Globus pallidus (tissue), 1 donor: ENCODE results near the gene CYP4F8.

ENCODE experiments used
- DNase-seq: peaks from one replicate; pipeline ENCODE4 v3.0.0-alpha.2; 2015; ENCODE audit warnings: low spot score

The CYP4F8 gene

DNA sequence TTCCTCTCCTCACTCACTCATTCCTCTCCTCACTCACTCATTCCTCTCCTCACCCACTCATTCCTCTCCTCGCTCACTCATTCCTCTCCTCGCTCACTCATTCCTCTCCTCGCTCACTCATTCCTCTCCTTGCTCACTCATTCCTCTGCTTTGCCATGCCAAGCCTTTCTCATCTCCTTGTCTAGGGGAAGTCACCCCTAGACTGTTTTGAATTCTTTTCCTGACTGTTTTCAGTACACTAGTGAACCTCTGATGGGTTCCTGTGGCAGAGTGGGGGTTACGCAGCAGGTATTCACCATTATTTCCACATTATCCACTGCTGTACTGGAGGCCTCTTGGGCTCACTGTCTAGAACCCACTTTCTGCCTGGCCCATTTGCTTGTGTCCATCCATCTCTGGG lies 1.2 kb downstream of the CYP4F8 start:
- no peak for DNase-seq

DNA sequence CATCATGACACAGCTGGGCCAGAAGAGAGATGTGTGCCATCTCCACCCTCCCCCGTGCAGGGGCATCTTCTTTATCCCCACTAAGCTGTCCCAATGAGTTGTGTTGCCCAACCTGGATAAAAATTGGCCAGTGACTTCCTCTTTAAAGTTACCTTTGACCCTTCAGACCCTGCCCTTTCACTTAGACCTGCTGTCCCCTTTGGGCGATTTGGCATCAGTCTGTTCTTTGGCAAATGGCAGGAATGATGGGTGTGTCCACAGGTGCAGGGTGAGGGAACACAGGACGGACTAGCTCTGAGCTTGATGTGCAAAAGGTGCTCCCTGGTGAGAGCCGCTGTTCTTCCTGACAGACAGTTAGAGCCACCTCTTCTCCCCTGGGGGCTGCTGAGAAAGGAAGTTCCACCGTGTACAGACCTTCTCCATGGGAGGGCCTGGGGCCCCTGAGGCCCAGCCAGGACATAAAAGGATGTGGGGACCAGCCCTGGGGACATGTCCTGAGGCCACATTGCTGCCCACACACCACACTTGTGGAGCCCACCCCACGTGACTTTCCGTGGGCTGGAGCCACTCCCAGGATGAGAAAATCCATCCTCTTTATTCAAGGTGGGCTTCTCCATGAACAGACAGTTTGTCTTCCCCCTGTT lies 1.7 kb downstream of the CYP4F8 start:
- DNase-seq: no peak

DNA sequence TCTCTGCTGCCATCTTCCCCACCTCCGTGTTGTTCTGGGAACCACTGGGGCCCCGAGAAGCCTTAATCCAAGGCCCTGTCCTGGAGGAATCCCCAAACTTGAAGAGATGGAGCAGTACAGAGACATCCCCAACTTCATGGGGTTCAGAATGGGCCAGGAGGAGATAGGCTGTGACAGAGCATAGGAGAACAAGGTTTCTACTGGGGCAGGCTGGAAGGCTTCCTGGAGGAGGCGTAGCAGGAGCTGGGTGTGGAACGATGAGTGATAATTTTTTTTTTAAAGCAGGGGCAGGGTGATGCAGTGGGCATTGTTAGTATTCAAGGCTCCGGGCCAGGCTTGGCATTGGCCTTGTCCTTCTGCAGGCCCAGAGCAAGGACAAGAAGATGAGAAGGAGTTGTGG lies 3.3 kb downstream of the CYP4F8 start:
- no peak for DNase-seq

- DNase-seq: no peak
Measured at GRCh38 chr19:15621801-15622200, 6.8 kb downstream of the CYP4F8 start.

DNA sequence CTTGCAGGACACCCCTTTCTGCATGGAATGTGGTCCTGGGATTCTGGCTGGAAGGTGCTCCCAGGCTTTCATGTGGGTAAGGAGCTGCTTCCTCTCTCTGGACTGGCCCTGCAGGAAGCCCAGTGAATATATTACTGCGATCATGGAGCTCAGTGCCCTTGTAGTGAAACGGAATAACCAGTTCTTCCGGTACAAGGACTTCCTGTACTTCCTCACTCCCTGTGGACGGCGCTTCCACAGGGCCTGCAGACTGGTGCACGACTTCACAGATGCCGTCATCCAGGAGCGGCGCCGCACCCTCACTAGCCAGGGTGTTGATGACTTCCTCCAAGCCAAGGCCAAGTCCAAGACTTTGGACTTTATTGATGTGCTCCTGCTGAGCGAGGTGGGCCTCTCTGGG lies 8.0 kb downstream of the CYP4F8 start:
- DNase-seq: no peak

- DNase-seq: no peak
Measured at GRCh38 chr19:15623711-15624318, 8.8 kb downstream of the CYP4F8 start.

DNA sequence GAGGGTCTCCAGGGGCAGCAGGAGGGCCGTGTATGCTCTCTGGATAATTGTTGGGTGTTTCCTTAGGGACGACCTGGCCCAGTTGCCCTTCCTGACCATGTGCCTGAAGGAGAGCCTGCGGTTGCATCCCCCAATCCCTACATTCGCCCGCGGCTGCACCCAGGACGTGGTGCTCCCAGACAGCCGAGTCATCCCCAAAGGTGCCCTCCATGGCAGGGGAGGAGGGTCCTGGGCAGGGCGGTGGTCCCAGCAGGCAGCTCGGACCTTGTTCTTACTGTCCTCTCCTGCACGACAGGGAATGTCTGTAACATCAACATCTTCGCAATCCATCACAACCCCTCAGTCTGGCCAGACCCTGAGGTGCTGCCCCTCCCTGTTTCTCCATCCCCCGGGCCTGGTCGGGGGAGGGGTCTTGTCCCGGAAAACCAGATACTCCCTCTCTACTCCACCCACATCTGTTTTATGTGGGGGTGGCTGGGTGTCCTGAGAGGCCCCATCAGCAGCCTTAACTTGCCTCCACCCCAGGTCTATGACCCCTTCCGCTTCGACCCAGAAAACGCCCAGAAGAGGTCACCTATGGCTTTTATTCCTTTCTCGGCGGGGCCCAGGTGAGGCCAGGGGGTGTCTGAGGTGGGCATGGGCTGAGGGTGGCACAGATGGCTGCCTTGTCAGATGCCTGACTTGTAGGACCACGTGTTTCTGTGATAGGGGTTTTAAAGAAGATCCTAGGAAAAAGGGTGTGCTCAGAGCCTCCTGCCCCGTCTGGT lies 13.4 kb downstream of the CYP4F8 start:
- DNase-seq: no peak

DNA sequence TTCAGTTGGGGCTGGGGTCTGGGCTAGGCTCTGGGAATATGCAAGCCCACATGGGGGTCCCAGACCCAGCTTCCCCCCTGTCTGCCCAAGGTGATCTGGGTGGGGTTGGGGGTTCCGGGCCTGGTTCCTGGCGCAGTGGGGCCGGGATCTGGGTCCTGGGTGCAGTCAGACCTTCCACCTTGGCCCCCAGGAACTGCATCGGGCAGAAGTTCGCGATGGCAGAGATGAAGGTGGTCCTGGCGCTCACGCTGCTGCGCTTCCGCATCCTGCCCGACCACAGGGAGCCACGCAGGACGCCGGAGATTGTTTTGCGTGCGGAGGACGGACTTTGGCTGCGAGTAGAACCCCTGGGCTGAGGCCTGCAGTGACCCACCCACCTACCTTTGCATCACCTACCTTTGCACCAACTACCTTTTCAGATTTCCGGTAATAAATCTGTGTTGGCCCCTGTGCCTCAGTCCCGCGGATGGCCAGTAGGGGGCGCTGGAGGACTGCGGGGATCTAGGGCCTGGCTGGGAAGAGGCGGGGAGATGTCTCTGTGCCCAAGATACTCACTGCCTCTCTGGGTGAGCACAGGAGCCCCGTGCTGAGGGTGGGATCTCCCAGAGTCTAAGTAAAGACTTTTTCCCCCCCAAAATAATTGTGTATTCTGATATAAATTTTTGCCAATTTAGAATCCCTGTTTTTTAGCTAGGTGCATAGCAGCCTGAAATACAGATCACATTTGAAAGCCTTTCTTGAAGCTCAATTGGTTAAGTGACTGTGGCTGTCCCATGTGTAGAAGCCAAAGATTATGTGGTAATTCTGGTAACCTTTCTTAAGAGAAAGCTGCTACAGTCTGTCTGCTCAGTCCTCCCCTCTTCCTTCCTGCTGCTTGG lies 14.2 kb downstream of the CYP4F8 start:
- peak; percentile 39 for DNase-seq

DNA sequence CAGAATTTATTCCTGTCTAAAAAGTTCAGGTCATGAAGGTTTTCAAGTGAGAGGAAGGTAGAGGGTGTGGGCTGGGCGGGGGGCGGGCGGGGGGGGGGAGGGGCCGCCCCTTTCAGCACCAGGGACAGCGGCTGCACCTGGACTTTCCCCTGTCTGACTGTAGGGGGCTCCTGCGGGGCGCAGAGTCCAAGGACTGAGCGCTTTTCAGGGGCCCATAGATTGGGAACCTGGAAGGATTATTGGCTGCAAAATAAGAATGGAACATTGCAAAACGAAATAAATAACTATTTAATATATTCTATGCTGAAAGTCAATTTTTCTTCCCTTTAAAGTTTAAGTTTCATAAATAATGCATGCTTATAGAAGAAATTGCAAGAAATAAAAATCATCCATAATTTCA lies 16.8 kb downstream of the CYP4F8 start:
- no peak for DNase-seq

GRCh38 chr19:15633082-15633835 lies 18.2 kb downstream of the CYP4F8 start:
- peak; percentile 15 for DNase-seq

DNA sequence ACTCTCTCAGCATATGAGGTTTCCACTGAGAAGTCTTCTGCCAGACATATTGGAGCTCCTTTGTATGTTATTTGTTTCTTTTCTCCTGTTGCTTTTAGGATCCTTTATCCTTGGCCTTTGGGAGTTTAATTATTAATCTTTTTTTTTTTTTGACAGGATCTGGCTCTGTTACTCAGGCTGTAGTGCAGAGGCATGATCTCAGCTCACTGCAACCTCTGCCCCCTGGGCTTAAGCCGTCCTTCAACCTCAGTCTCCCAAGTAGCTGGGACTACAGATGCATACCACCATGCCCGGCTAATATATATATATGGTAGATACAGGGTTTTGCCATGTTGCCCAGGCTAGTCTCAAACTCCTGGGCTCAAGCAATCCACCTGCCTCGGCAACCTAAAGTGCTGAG lies 19.1 kb downstream of the CYP4F8 start:
- DNase-seq: no peak

GRCh38 chr19:15635016-15635805 lies 20.2 kb downstream of the CYP4F8 start:
- no peak for DNase-seq

DNA sequence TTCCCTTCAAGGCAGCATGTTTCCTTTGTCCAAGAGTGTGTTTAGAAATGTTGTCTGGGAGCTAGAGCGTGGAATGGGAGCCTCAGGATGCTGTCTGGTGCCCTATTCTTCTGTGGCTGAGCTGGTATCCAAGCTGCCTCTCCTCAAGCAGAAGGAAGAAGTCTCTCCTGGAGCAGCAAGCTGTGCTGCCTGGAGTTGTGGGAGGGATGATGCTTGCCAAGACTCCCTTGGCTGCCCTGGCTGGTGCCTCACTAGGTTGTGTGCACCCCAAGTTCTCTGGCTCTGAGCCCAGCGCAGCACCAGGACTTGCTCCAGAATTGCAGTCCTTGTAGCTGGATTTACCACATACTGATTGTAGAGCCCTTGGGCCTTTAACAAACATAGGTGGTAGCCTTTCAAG lies 21.0 kb downstream of the CYP4F8 start:
- DNase-seq: peak; percentile 29

GRCh38 chr19:15639596-15639995 lies 24.6 kb downstream of the CYP4F8 start:
- no peak for DNase-seq

DNA sequence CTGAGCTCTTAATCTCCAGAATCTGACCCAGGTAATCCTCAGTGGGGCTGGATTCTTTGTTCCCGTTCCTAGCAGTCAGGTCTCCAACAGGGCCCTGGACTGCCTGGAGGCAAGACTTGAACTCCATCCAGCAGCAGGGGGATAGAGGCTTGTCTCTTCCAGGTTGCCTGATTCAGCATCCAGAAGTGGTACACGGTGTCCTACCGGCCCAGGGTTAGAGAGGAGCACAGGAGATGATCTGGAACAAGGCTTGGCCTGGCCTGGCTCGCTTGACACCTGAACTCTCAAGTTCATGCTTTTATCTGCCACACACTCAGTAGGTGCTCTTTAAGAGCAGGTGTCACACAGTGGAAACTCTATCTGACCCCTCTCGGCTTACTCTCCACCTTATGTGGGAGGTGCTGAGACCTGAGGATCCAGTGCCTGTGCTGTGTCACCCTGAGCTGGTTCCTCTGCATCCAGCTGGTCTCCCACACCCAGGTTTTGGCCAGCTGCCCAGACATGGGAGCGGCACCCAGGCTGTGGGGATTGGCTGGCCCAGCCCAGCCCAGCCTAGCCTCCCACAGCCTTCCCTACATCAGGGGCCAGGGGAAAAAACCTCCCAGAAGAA lies 25.4 kb downstream of the CYP4F8 start, which contains the start of gene CYP4F3:
Gene CYP4F3, plus strand, starts transcription at position 604 of the 610 bp plus-strand sequence. CDS start 519 bp downstream, outside the sequence.
- DNase-seq: no peak

DNA sequence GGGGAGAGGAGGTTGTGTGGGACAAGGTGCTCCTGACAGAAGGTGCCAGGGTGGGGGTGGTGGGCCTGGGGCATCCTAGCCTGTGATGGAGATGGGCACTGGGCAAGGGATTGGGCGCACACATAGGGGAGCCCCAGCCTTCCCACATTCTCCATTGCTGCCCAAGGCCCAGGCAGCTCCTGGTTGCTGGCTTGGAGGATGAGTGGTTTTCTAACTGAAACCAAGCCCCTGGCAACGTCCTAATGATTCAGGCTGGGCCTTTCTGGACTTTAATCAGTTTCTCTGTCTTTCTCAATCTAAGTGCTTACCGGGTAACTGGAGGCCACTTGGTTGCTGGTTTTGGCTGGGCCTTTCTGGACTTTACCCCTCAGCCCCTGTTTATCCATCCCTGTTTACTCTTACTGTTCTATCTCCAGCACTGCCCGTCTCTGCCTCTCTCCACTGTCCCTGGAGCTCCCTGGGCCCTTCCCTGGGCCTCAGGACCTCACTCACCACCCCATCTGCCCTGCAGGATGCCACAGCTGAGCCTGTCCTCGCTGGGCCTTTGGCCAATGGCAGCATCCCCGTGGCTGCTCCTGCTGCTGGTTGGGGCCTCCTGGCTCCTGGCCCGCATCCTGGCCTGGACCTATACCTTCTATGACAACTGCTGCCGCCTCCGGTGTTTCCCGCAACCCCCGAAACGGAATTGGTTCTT lies 26.0 kb downstream of the CYP4F8 start:
- DNase-seq: no peak

- DNase-seq: no peak
Measured at GRCh38 chr19:15641901-15642491, 27.0 kb downstream of the CYP4F8 start.

DNA sequence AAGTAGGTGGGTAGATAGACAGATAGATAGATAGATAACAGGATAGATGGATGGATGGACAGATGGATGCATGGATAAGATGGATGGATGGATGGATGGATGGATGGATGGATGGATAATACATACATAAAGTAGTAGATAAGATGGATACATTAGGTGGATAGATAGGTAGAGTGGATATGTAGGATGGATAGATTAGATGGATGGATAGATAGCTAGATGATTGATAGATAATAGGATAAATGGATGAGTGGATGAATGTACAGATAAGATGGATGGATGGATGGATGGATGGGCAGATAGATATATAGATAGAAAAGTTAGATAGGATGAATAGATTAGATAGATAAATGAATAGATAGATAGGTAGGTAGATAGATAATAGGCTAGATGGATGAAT lies 27.8 kb downstream of the CYP4F8 start:
- no peak for DNase-seq

DNA sequence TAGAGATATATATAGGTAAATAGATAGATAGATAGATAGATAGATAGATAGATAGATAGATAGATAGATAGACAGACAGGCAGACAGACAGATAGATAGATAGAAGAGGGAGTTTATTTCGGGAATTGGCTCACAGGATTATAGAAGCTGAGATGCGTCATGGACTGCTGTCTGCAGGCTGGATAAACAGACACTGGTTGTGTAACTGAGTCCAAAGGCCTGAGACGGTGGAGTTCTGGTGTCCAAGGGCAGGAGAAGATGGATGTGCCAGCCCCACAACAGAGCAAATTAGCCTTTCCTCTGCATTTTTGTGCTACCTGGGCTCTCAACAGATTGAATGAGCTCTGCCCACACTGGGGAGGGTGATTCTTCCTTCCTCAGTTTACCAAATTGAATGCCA lies 28.4 kb downstream of the CYP4F8 start:
- no peak for DNase-seq
